HG03064 (cell line): ENCODE measurements around the gene MIEF2.

Experiments used
- ATAC-seq: cut with Tn5 transposase; IDR thresholded peaks from one replicate; pipeline ENCODE4 v1.9.1; 2021; ENCODE audit warnings: low read depth; ENCODE audit not compliant: unreplicated experiment

The MIEF2 gene

GRCh38 chr17:18254888-18255649 is 5.4 kb upstream of the MIEF2 start:
- no peak for ATAC-seq

GRCh38 chr17:18256351-18256750 is 4.1 kb upstream of the MIEF2 start:
- ATAC-seq = no peak

- ATAC-seq = no peak
Observed at GRCh38 chr17:18256776-18257175, 3.7 kb upstream of the MIEF2 start.

- ATAC-seq = no peak
Observed at GRCh38 chr17:18257268-18257981, 3.0 kb upstream of the MIEF2 start.

GRCh38 chr17:18257982-18258355 is 2.5 kb upstream of the MIEF2 start:
- ATAC-seq = peak; percentile 17

GRCh38 chr17:18258356-18259038 is 2.0 kb upstream of the MIEF2 start, which contains the start of gene FLII:
FLII (minus strand) TSS chr17:18258738; CDS start chr17:18258690, 48 bp downstream.
- ATAC-seq = peak; percentile 36

GRCh38 chr17:18259621-18260331 is 686 bp upstream of the MIEF2 start:
- ATAC-seq = no peak

- ATAC-seq = no peak
Observed at GRCh38 chr17:18261146-18261515, 669 bp downstream of the MIEF2 start.

- ATAC-seq = no peak
Observed at GRCh38 chr17:18261659-18262058, 1.2 kb downstream of the MIEF2 start.

- ATAC-seq = no peak
Observed at GRCh38 chr17:18262111-18262510, 1.6 kb downstream of the MIEF2 start.

- ATAC-seq = no peak
Observed at GRCh38 chr17:18262641-18263040, 2.2 kb downstream of the MIEF2 start.

- no peak for ATAC-seq
Observed at GRCh38 chr17:18263885-18264682, 3.6 kb downstream of the MIEF2 start.

GRCh38 chr17:18267366-18267765 is 6.9 kb downstream of the MIEF2 start:
- no peak for ATAC-seq

- no peak for ATAC-seq
Observed at GRCh38 chr17:18267927-18268711, 7.7 kb downstream of the MIEF2 start.

- no peak for ATAC-seq
Observed at GRCh38 chr17:18270046-18270931, 9.8 kb downstream of the MIEF2 start.

- no peak for ATAC-seq
Observed at GRCh38 chr17:18277076-18277475, 16.6 kb downstream of the MIEF2 start.

- no peak for ATAC-seq
Observed at GRCh38 chr17:18278867-18279266, 18.4 kb downstream of the MIEF2 start.

GRCh38 chr17:18280249-18280648 is 19.8 kb downstream of the MIEF2 start:
- ATAC-seq = no peak
